HepG2 (cell line): ENCODE data around the gene ALDH7A1. TPM values are rescaled to one million over a fixed set of nuclear protein-coding genes. Genes with fewer than 3 reads are reported as not detected.

Experiments
- CHD2 ChIP-seq: IDR thresholded peaks from 2 replicates; pipeline ENCODE4 v1.6.1; 2011; ENCODE audit warnings: low read depth, low read length, improper control_type of control experiment
- DMTF1 ChIP-seq: sonication (generic); formaldehyde crosslinking; IDR thresholded peaks from 2 replicates; pipeline ENCODE4 v1.4.0; 2020; ENCODE audit warnings: mild to moderate bottlenecking, missing genetic modification reagents
- HNF1A ChIP-seq, 2 experiments: sonication (generic) in 1 of 2; formaldehyde crosslinking in 1 of 2; IDR thresholded peaks; 2 replicates each; pipeline versions ENCODE4 v1.4.0 to v1.6.1; 2016 to 2020; ENCODE audit warnings: borderline replicate concordance in 1 of 2, low read depth in 1 of 2, mild to moderate bottlenecking in 1 of 2, missing genetic modification reagents in 1 of 2
- MXD1 ChIP-seq: sonication (generic); formaldehyde crosslinking; IDR thresholded peaks from 2 replicates; pipeline ENCODE4 v1.4.0; 2020; ENCODE audit warnings: mild to moderate bottlenecking, missing genetic modification reagents
- NFE2L2 ChIP-seq: fragments of 150-350 bp; IDR thresholded peaks from 2 replicates; pipeline ENCODE4 v1.6.1; 2014; ENCODE audit warnings: low read length
- PLRG1 ChIP-seq: fragments of 450-650 bp; conservative IDR thresholded peaks from 2 replicates; pipeline ENCODE4 v1.6.1; 2016
- SRSF4 ChIP-seq: fragments of 200-400 bp; formaldehyde crosslinking; IDR thresholded peaks from one replicate; pipeline ENCODE4 v1.6.1; 2018; ENCODE audit warnings: mild to moderate bottlenecking, low read depth, low read length, moderate library complexity; ENCODE audit not compliant: poor library complexity, severe bottlenecking
- TFDP1 ChIP-seq: IDR thresholded peaks from 2 replicates; pipeline ENCODE4 v1.6.1; 2016; ENCODE audit warnings: missing compliant biosample characterization, missing genetic modification reagents, borderline replicate concordance
- THAP8 ChIP-seq: sonication (generic); formaldehyde crosslinking; IDR thresholded peaks from 2 replicates; pipeline ENCODE4 v1.5.1; 2020; ENCODE audit warnings: missing genetic modification reagents, mild to moderate bottlenecking, borderline replicate concordance
- USF2 ChIP-seq, 2 experiments: sonication (generic) in 1 of 2; formaldehyde crosslinking in 1 of 2; IDR thresholded peaks; 2 replicates each; pipeline versions ENCODE4 v1.5.1 to v1.6.1; 2011 to 2020; ENCODE audit warnings: borderline replicate concordance in 1 of 2, low read depth in 1 of 2, low read length in 1 of 2, mild to moderate bottlenecking in 1 of 2, missing genetic modification reagents in 1 of 2, moderate library complexity in 1 of 2
- YEATS4 ChIP-seq: sonication (generic); formaldehyde crosslinking; IDR thresholded peaks from 2 replicates; pipeline ENCODE4 v1.4.0; 2020; ENCODE audit warnings: missing genetic modification reagents, borderline replicate concordance
- ZNF263 ChIP-seq: sonication (generic); formaldehyde crosslinking; IDR thresholded peaks from 2 replicates; pipeline ENCODE4 v1.4.0; 2020; ENCODE audit warnings: missing genetic modification reagents
- ZNF567 ChIP-seq: sonication (generic); formaldehyde crosslinking; IDR thresholded peaks from 2 replicates; pipeline ENCODE4 v1.8.1; 2023; ENCODE audit warnings: mild to moderate bottlenecking, missing genetic modification reagents, borderline replicate concordance
- ZNF598 ChIP-seq: sonication (generic); formaldehyde crosslinking; IDR thresholded peaks from 2 replicates; pipeline ENCODE4 v1.5.1; 2020; ENCODE audit warnings: mild to moderate bottlenecking, missing genetic modification reagents, borderline replicate concordance
- ZNF615 ChIP-seq: sonication (generic); formaldehyde crosslinking; IDR thresholded peaks from 2 replicates; pipeline ENCODE4 v1.5.0; 2020; ENCODE audit warnings: mild to moderate bottlenecking, missing genetic modification reagents, borderline replicate concordance
- polyA plus RNA-seq, 8 experiments: library from polyadenylated mRNA; depleted of rRNA in 3 of 8; stranded (reverse) in 7 of 8; unstranded in 1 of 8; fragments of >200 nt; fragmentation: Illumina TruSeq in 4 of 8; extraction: Trizol in 4 of 8; gene quantifications; 2 replicates each; pipeline versions ENCODE4 v1.2.1 to v1.2.3, GENCODE V29; 2011 to 2016; ENCODE audit warnings: low read depth in 4 of 8, missing spikeins in 1 of 8, mixed read lengths in 1 of 8; ENCODE audit not compliant: insufficient read depth in 1 of 8
- total RNA-seq, 5 experiments: library from RNA; depleted of rRNA; stranded (reverse); fragments of >200 nt; fragmentation: Illumina TruSeq; extraction: Trizol; gene quantifications; 2 replicates each; pipeline ENCODE4 v1.2.3, GENCODE V29; 2016; ENCODE audit warnings: low read depth in 1 of 5

Gene ALDH7A1
- total and polyA plus RNA-seq, 2 of the 13 experiments (the other 11 are each of a cell fraction or from before 2014, with no cell fraction given): 69.0 to 100 TPM

GRCh38 chr5:126594748-126595485 lies at the start of gene ALDH7A1 (continued):
- TF ChIP-seq USF2 (IDR thresholded peaks at IDR 0.05; ENCODE audit: low read depth, low read length): no peak
- TF ChIP-seq USF2 (CRISPR knock-in tag; IDR thresholded peaks at IDR 0.05; ENCODE audit: borderline replicate concordance): no peak
- TF ChIP-seq DMTF1 (CRISPR knock-in tag): no peak
- TF ChIP-seq TFDP1 (CRISPR knock-in tag): peak; percentile 66; the same call in 1 of the 2 replicates
- TF ChIP-seq CHD2: no peak
- 0 out of 2 replicates have a peak, but pooled peaks have one; percentile 25 for TF ChIP-seq ZNF598 (CRISPR knock-in tag)
- TF ChIP-seq SRSF4: no peak
- peak; percentile 83 for TF ChIP-seq ZNF263 (CRISPR knock-in tag)
- TF ChIP-seq ZNF567 (CRISPR knock-in tag): no peak
- no peak for TF ChIP-seq NFE2L2
- TF ChIP-seq YEATS4 (CRISPR knock-in tag): peak; percentile 95
- no peak for TF ChIP-seq THAP8 (CRISPR knock-in tag)
- peak; percentile 74; the same call in 1 of the 2 replicates for TF ChIP-seq MXD1
- TF ChIP-seq ZNF615 (CRISPR knock-in tag): no peak
- peak; percentile 38; the same call in 1 of the 2 replicates for TF ChIP-seq HNF1A (IDR thresholded peaks at IDR 0.05; ENCODE audit: low read depth)
- TF ChIP-seq HNF1A (CRISPR knock-in tag; IDR thresholded peaks at IDR 0.05; ENCODE audit: borderline replicate concordance): peak; percentile 58; the same call in 1 of the 2 replicates
- TF ChIP-seq PLRG1: no peak
